Upper lobe of left lung (tissue), 6 donors: ENCODE data around the gene PTPN6. TPM values are rescaled to one million over a fixed set of nuclear protein-coding genes. Genes with fewer than 3 reads are reported as not detected.

Experiments used
- ATAC-seq, 2 donors: fragments of 200-7000 bp; cut with Tn5 transposase; one replicate each; pipeline ENCODE4 v1.9.1; 2022; ENCODE audit warnings: mild to moderate bottlenecking in 2 of 2, moderate library complexity in 2 of 2; ENCODE audit not compliant: low FRiP score in 2 of 2
- DNase-seq, 2 donors: peaks; one replicate each; pipeline ENCODE4 v3.0.0-alpha.2; 2019 to 2020
- H3K27ac ChIP-seq, 4 donors: fragments of 200-600 bp; sonication (generic); one replicate each; pipeline ENCODE4 v1.5.1; 2016 to 2019
- H3K27me3 ChIP-seq, 4 donors: fragments of 200-600 bp; sonication (generic); one replicate each; pipeline ENCODE4 v1.5.1; 2017 to 2019
- H3K36me3 ChIP-seq, 4 donors: fragments of 200-600 bp; sonication (generic); one replicate each; pipeline ENCODE4 v1.5.1; 2016 to 2019
- H3K4me1 ChIP-seq, 4 donors: fragments of 200-600 bp; sonication (generic); one replicate each; pipeline ENCODE4 v1.5.1; 2018 to 2019
- H3K4me3 ChIP-seq, 4 donors: fragments of 200-600 bp; sonication (generic); one replicate each; pipeline ENCODE4 v1.5.1; 2017 to 2019; ENCODE audit warnings: mild to moderate bottlenecking in 2 of 4, moderate library complexity in 1 of 4
- H3K9me3 ChIP-seq, 4 donors: fragments of 200-600 bp; sonication (generic); one replicate each; pipeline ENCODE4 v1.5.1; 2018 to 2019
- CTCF ChIP-seq, 6 experiments: fragments of 450-650 bp in 4 of 6; fragments of 200-600 bp in 2 of 6; sonication (generic) in 2 of 6; IDR thresholded peaks; one replicate each; pipeline ENCODE4 v1.5.1; 2016 to 2019; ENCODE audit warnings: antibody characterized with exemption in 6 of 6
- EP300 ChIP-seq, 4 donors: sonication (generic); formaldehyde crosslinking; IDR thresholded peaks; one replicate each; pipeline ENCODE4 v1.5.1; 2017; ENCODE audit warnings: antibody characterized with exemption in 4 of 4, control low read depth in 2 of 4
- POLR2A ChIP-seq, 4 donors: fragments of 450-650 bp; IDR thresholded peaks; one replicate each; pipeline ENCODE4 v1.5.1; 2016 to 2017; ENCODE audit warnings: antibody characterized with exemption in 4 of 4, mild to moderate bottlenecking in 2 of 4
- POLR2AphosphoS5 ChIP-seq, 2 donors: sonication (generic); formaldehyde crosslinking; IDR thresholded peaks; one replicate each; pipeline ENCODE4 v1.5.1; 2017; ENCODE audit warnings: antibody characterized with exemption in 2 of 2
- WGBS, 2 donors: methylation state at CpG; one replicate each; pipeline ENCODE4 v1.1.5; 2017 to 2018; 5-methylcytosine and 5-hydroxymethylcytosine counted together
- total RNA-seq, 6 donors: library from RNA; depleted of rRNA in 4 of 6; stranded (reverse); fragments of >200 nt in 4 of 6; gene quantifications; one replicate each; pipeline versions ENCODE4 v1.1.0 to v1.2.1, GENCODE V29; 2016 to 2021
- donor health status: DM: no; HTN: no; CAD: no; lungs with moderate emphysema.
- donor health status: DM: no; HTN: yes; CAD: no; lungs with severe emphysema.

PTPN6 gene
- total RNA-seq, 6 donors from 2014 or later: 56.3 to 215 (median 114) TPM

- ATAC-seq (no peak), DNase-seq (no peak)
- H3K27ac ChIP-seq: peak overlapping the region in 1 of 4 donors; percentile 5
- no peak overlapping the region for H3K4me3 ChIP-seq
- WGBS, 2 donors: 90 to 94% methylated on average over 2 of the region's 2 CpGs
- no peaks in the 10 kb centered on the region for H3K27me3 ChIP-seq
- H3K36me3 ChIP-seq: peaks cover 38 to 67% (median 50%) of the 10 kb centered on the region in 4 donors
- TF ChIP-seq EP300 (IDR thresholded peaks at IDR 0.05) (no peak), POLR2AphosphoS5 (IDR thresholded peaks at IDR 0.05) (no peak), POLR2A (IDR thresholded peaks at IDR 0.05) (no peak), CTCF (IDR thresholded peaks at IDR 0.05) (no peak)
- H3K9me3 ChIP-seq: no peaks in the 10 kb centered on the region
- H3K4me1 ChIP-seq: peaks cover 11 to 42% (median 34%) of the 10 kb centered on the region in 4 donors
Measured at GRCh38 chr12:6975297-6976032, 24.3 kb downstream of the PTPN6 start.

- peaks cover 0 to 41% (median 28%) of the 10 kb centered on the region in 4 donors for H3K4me1 ChIP-seq
- no peaks in the 10 kb centered on the region for H3K9me3 ChIP-seq
- ATAC-seq (no peak), DNase-seq (no peak)
- WGBS, 2 donors: 74 to 85% methylated on average over 10 of the region's 10 CpGs
- H3K4me3 ChIP-seq: no peak overlapping the region
- peak overlapping the region; percentile 57 to 79 (median 67) for H3K27ac ChIP-seq
- H3K36me3 ChIP-seq: peaks cover 59 to 89% (median 71%) of the 10 kb centered on the region in 4 donors
- no peak for TF ChIP-seq EP300 (IDR thresholded peaks at IDR 0.05)
- TF ChIP-seq POLR2AphosphoS5 (IDR thresholded peaks at IDR 0.05): no peak
- TF ChIP-seq POLR2A (IDR thresholded peaks at IDR 0.05): no peak
- no peak for TF ChIP-seq CTCF (IDR thresholded peaks at IDR 0.05)
- H3K27me3 ChIP-seq: no peaks in the 10 kb centered on the region
Measured at GRCh38 chr12:6977653-6978052, 26.5 kb downstream of the PTPN6 start.

GRCh38 chr12:6978188-6978587 is 27.0 kb downstream of the PTPN6 start:
- WGBS, 2 donors: 70 to 71% methylated on average over 6 of the region's 6 CpGs
- no peak overlapping the region for H3K4me3 ChIP-seq
- H3K9me3 ChIP-seq: no peaks in the 10 kb centered on the region
- DNase-seq: no peak
- peaks cover 0 to 41% (median 28%) of the 10 kb centered on the region in 4 donors for H3K4me1 ChIP-seq
- H3K27ac ChIP-seq: peak overlapping the region; percentile 57 to 79 (median 67)
- TF ChIP-seq EP300 (IDR thresholded peaks at IDR 0.05): no peak
- no peak for TF ChIP-seq CTCF (IDR thresholded peaks at IDR 0.05)
- TF ChIP-seq POLR2AphosphoS5 (IDR thresholded peaks at IDR 0.05): no peak
- TF ChIP-seq POLR2A (IDR thresholded peaks at IDR 0.05): no peak
- H3K27me3 ChIP-seq: no peaks in the 10 kb centered on the region
- peak in 1 of 2 donors; percentile 9 for ATAC-seq
- H3K36me3 ChIP-seq: peaks cover 64 to 94% (median 72%) of the 10 kb centered on the region in 4 donors

- DNase-seq (peak in 1 of 2 donors; percentile 74), ATAC-seq (peak; percentile 61 to 87)
- peak overlapping the region; percentile 58 to 79 (median 67) for H3K27ac ChIP-seq
- peaks cover 0 to 41% (median 28%) of the 10 kb centered on the region in 4 donors for H3K4me1 ChIP-seq
- TF ChIP-seq CTCF (IDR thresholded peaks at IDR 0.05): peak in 1 of 6 experiments; percentile 22
- peak in 1 of 4 donors; percentile 24 for TF ChIP-seq EP300 (IDR thresholded peaks at IDR 0.05)
- peak in 1 of 4 donors; percentile 51 for TF ChIP-seq POLR2A (IDR thresholded peaks at IDR 0.05)
- no peak for TF ChIP-seq POLR2AphosphoS5 (IDR thresholded peaks at IDR 0.05)
- peaks cover 65 to 97% (median 72%) of the 10 kb centered on the region in 4 donors for H3K36me3 ChIP-seq
- H3K27me3 ChIP-seq: no peaks in the 10 kb centered on the region
- no peak overlapping the region for H3K4me3 ChIP-seq
- H3K9me3 ChIP-seq: no peaks in the 10 kb centered on the region
- 57 to 85% methylated on average over 3 of the region's 3 CpGs for WGBS, 2 donors
Measured at GRCh38 chr12:6978611-6979011, 27.5 kb downstream of the PTPN6 start.
